Neutrophil (primary cell): Measurements from ENCODE around the gene KIT.

ENCODE experiments used
- H3K27ac ChIP-seq: fragments of 200-600 bp; sonication (generic); 2 replicates; pipeline ENCODE4 v1.5.1; 2016; ENCODE audit warnings: mild to moderate bottlenecking, moderate library complexity
- H3K27me3 ChIP-seq: fragments of 200-600 bp; sonication (generic); 2 replicates; pipeline ENCODE4 v1.6.0; 2016; ENCODE audit warnings: mild to moderate bottlenecking
- H3K36me3 ChIP-seq: fragments of 200-600 bp; sonication (generic); 2 replicates; pipeline ENCODE4 v1.5.1; 2017
- H3K4me1 ChIP-seq, 2 experiments: fragments of 200-600 bp in 1 of 2; sonication (generic) in 1 of 2; 1 replicate in 1 of 2; 2 replicates in 1 of 2; pipeline versions ENCODE4 v1.5.1 to v1.6.1; 2013 to 2016; ENCODE audit warnings: low read depth in 1 of 2, low read length in 1 of 2, mild to moderate bottlenecking in 1 of 2, moderate library complexity in 1 of 2; ENCODE audit not compliant: control insufficient read depth in 1 of 2, insufficient read depth in 1 of 2
- H3K4me3 ChIP-seq, 2 experiments: fragments of 200-600 bp in 1 of 2; sonication (generic) in 1 of 2; 1 replicate in 1 of 2; 2 replicates in 1 of 2; pipeline ENCODE4 v1.5.1; 2013 to 2016; ENCODE audit warnings: low read depth in 1 of 2, low read length in 1 of 2, mild to moderate bottlenecking in 1 of 2, moderate library complexity in 1 of 2
- H3K9me3 ChIP-seq: fragments of 200-600 bp; sonication (generic); 2 replicates; pipeline ENCODE4 v1.5.1; 2016
- TF ChIP-seq, protein P1 (sequence below): fragments of 200-600 bp; sonication (generic); IDR thresholded peaks from 2 replicates; pipeline ENCODE4 v1.5.1; 2016; ENCODE audit warnings: antibody characterized with exemption

The KIT gene

DNA sequence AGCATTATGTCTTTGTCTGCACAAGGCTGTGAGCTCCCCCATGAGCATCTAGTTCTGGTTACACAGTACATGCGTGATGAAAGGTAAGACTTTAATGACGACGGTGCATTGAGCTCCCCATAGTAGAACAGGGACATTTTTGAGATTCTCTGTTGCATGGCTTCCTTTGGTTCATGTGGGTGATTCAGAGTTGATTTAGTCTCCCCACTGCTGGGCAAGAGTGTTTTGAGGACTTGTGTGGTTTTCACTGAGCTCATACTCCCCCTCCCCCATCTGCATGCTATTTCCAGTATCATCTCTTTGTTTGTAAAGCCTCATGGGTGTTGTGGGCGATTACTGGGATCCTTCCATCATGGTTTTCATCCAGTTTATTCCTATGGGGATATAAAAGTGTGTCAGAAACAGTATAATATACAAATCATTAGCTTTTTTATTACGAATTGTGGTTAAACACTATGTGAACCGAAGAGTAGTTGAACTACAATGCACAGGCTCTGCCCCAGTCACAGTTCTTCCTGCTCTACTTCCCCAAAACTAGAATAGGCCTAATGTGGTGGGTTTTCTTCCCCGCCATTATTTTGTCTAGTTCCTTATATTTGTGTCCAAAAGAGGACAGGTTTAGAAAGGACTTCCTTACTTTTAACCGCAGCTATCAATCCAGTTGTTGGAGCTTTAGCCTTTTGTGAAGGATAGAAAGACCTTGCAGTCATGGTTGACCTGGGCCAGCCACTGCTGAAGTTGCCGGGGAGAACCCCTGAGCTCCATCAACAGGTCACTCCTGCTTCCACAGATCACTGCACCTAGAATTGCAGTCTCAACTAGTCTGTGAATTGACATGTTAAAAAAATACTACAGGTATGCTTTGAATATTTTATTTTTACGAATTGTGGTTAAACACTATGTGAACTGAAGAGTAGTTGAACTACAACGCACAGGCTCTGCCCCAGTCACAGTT, 30.4 kb downstream of the KIT start:
- H3K27ac ChIP-seq: peak overlapping the region; percentile 79
- H3K4me3 ChIP-seq: peak overlapping the region in 1 of 2 experiments; percentile 26
- H3K36me3 ChIP-seq: no peaks in the 10 kb centered on the region
- H3K9me3 ChIP-seq: no peaks in the 10 kb centered on the region
- peaks cover 19 to 32% of the 10 kb centered on the region in 2 experiments for H3K4me1 ChIP-seq
- no peaks in the 10 kb centered on the region for H3K27me3 ChIP-seq
- TF ChIP-seq, protein P1, sequence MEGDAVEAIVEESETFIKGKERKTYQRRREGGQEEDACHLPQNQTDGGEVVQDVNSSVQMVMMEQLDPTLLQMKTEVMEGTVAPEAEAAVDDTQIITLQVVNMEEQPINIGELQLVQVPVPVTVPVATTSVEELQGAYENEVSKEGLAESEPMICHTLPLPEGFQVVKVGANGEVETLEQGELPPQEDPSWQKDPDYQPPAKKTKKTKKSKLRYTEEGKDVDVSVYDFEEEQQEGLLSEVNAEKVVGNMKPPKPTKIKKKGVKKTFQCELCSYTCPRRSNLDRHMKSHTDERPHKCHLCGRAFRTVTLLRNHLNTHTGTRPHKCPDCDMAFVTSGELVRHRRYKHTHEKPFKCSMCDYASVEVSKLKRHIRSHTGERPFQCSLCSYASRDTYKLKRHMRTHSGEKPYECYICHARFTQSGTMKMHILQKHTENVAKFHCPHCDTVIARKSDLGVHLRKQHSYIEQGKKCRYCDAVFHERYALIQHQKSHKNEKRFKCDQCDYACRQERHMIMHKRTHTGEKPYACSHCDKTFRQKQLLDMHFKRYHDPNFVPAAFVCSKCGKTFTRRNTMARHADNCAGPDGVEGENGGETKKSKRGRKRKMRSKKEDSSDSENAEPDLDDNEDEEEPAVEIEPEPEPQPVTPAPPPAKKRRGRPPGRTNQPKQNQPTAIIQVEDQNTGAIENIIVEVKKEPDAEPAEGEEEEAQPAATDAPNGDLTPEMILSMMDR: no peak

DNA sequence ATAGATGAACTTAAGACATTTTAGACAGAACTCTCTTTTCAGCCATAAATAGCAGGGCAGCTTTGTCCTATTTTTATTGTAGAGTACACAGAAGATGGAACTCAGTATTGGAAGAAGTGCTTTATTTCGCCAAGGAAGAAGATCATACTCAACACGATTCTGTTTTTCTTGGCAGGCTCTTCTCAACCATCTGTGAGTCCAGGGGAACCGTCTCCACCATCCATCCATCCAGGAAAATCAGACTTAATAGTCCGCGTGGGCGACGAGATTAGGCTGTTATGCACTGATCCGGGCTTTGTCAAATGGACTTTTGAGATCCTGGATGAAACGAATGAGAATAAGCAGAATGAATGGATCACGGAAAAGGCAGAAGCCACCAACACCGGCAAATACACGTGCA, 37.6 kb downstream of the KIT start:
- TF ChIP-seq, protein P1: no peak
- no peaks in the 10 kb centered on the region for H3K27me3 ChIP-seq
- no peaks in the 10 kb centered on the region for H3K9me3 ChIP-seq
- H3K4me3 ChIP-seq: no peak overlapping the region
- H3K27ac ChIP-seq: no peak overlapping the region
- H3K36me3 ChIP-seq: no peaks in the 10 kb centered on the region
- H3K4me1 ChIP-seq: no peaks in the 10 kb centered on the region

DNA sequence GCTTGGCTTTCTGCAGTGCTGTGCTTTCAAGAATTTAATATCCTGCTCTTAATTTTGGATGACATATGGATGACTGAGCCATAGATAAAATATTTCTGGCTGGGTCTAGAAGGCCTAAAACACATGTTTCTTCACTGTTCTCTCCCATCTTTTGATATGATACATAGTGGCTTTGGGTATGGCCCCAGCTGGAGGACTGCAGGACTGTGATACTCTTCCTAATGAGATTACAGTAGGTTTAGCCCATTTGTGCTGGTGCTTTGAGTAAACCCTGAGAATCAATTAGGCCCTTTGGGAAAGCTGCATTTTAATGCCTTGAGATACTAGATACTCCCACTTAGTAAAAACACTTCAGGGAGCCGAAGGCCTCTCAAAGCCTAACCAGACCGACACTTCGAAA, 38.0 kb downstream of the KIT start:
- H3K9me3 ChIP-seq: no peaks in the 10 kb centered on the region
- no peaks in the 10 kb centered on the region for H3K36me3 ChIP-seq
- H3K4me3 ChIP-seq: no peak overlapping the region
- no peaks in the 10 kb centered on the region for H3K27me3 ChIP-seq
- TF ChIP-seq, protein P1: no peak
- no peaks in the 10 kb centered on the region for H3K4me1 ChIP-seq
- no peak overlapping the region for H3K27ac ChIP-seq

DNA sequence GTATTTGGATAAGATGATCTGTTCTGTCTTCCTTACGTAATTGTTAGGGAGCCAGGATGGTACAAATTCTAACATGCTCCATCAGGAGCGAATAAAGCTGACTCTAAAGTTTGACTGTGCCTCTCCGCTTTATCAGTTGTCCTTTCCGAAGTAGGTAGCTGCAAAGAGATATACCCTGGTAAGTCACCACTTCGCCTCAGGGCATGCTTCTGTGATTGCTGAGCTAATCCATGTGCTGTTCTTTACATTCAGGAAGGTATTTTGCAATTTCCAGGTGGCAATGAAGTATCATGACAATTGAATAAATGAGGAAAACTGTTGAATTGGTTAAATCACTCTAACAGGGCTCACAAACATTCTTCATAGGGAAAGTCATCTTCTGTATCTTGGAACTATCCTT, 38.9 kb downstream of the KIT start:
- no peaks in the 10 kb centered on the region for H3K27me3 ChIP-seq
- no peaks in the 10 kb centered on the region for H3K4me1 ChIP-seq
- TF ChIP-seq, protein P1: no peak
- no peak overlapping the region for H3K4me3 ChIP-seq
- H3K36me3 ChIP-seq: no peaks in the 10 kb centered on the region
- no peak overlapping the region for H3K27ac ChIP-seq
- no peaks in the 10 kb centered on the region for H3K9me3 ChIP-seq

DNA sequence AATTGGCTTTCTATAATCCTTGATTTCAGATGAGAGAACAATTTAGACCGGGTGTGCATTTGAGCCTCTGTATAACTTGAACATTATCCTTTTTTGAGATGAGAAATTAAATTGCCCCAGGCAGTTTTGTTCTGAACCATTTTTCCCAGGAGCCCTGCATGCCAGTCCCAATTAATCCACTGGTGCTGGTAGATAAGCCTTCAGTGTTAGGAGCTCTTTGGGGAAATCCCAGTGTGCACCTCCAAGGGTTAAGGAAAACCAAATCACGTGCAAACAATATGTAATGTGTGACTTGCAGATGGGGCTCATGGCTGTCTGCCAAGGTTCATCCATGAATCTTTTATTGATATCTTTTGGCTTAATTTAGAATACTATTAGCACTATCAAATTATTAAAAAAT, 43.2 kb downstream of the KIT start:
- Histone ChIP-seq H3K36me3 (no peaks in the 10 kb centered on the region), H3K4me1 (no peaks in the 10 kb centered on the region), H3K27me3 (no peaks in the 10 kb centered on the region), H3K4me3 (no peak overlapping the region), H3K9me3 (no peaks in the 10 kb centered on the region), H3K27ac (no peak overlapping the region)
- TF ChIP-seq, protein P1: no peak
